ENCODE results near the gene ATAD1. TPM values are rescaled to one million over a fixed set of nuclear protein-coding genes. Genes with fewer than 3 reads are reported as not detected.
"Not testable (repeated sequence)": the region's sequence is repeated elsewhere in the genome, so short reads cannot be mapped to it uniquely, and the experiment has no call there.

The ATAD1 gene
- total RNA-seq, 1 donor: 43.8 TPM

DNA sequence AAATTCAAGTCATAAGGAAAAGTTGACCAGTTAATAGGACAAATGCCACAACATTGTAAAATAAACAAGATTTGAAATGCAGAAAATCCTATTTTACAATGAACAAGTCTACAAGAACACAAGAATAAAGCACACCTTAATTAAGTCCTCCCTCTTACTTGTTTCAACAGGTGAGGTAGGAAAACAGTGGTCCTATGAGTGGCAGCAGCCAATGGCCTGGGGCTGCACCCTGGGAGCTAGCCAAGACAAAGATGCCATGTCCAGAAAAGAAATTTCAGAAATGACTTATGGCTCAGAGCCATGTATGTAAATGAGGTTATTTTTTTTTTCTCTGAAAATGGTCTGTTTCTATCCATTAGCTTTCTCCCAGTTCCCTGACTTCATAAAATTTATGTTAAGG is 31.0 kb upstream of the ATAD1 start:
- no peaks in the 10 kb centered on the region for H3K9me3 ChIP-seq (ENCODE audit: low read depth, low read length)
- no peaks in the 10 kb centered on the region for H3K79me2 ChIP-seq (ENCODE audit: insufficient read depth, low read length)
- no peak overlapping the region for H3K27ac ChIP-seq (ENCODE audit: low read depth, low read length)
- TF ChIP-seq, protein P1, sequence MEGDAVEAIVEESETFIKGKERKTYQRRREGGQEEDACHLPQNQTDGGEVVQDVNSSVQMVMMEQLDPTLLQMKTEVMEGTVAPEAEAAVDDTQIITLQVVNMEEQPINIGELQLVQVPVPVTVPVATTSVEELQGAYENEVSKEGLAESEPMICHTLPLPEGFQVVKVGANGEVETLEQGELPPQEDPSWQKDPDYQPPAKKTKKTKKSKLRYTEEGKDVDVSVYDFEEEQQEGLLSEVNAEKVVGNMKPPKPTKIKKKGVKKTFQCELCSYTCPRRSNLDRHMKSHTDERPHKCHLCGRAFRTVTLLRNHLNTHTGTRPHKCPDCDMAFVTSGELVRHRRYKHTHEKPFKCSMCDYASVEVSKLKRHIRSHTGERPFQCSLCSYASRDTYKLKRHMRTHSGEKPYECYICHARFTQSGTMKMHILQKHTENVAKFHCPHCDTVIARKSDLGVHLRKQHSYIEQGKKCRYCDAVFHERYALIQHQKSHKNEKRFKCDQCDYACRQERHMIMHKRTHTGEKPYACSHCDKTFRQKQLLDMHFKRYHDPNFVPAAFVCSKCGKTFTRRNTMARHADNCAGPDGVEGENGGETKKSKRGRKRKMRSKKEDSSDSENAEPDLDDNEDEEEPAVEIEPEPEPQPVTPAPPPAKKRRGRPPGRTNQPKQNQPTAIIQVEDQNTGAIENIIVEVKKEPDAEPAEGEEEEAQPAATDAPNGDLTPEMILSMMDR (IDR thresholded peaks at IDR 0.05; ENCODE audit: extremely low read depth, low read depth, low read length): no peak
- H4K20me1 ChIP-seq (ENCODE audit: insufficient read depth, low read length): no peaks in the 10 kb centered on the region
- H3K4me3 ChIP-seq (ENCODE audit: insufficient read depth, low read length): no peak overlapping the region
- no peak overlapping the region for H3K4me2 ChIP-seq (ENCODE audit: insufficient read depth, low read length)
- no peaks in the 10 kb centered on the region for H3K27me3 ChIP-seq (ENCODE audit: insufficient read depth, low read length)
- DNase-seq (ENCODE audit: insufficient read length, low spot score, missing footprints): no peak
- no peak overlapping the region for H2AFZ ChIP-seq (ENCODE audit: low read length)
- H3K4me1 ChIP-seq (ENCODE audit: insufficient read depth, low read length): peaks cover 13% of the 10 kb centered on the region
- H3K36me3 ChIP-seq (ENCODE audit: insufficient read depth, low read length): no peaks in the 10 kb centered on the region

DNA sequence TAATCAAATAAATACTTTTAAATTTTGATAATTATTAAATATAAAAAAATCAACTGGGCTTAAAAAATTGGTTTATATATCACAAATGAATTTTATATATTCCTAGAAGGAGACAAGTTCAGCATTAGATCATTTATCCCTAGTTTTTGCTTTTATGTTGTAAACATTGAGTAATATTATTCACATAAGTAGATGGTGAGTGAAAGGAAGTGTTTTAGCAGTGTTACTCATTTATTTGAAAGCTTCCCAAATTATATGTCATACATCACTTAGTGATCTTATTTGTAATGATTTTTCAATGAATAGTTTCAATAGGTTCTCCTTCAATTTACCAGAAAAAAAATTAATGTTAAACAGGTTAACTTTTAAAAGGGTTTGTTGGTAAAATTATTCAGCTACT is 29.5 kb upstream of the ATAD1 start:
- Histone ChIP-seq H3K4me3 (ENCODE audit: insufficient read depth, low read length) (no peak overlapping the region), H4K20me1 (ENCODE audit: insufficient read depth, low read length) (no peaks in the 10 kb centered on the region), H3K4me2 (ENCODE audit: insufficient read depth, low read length) (no peak overlapping the region), H3K36me3 (ENCODE audit: insufficient read depth, low read length) (no peaks in the 10 kb centered on the region), H2AFZ (ENCODE audit: low read length) (no peak overlapping the region), H3K27ac (ENCODE audit: low read depth, low read length) (no peak overlapping the region), H3K27me3 (ENCODE audit: insufficient read depth, low read length) (no peaks in the 10 kb centered on the region), H3K9me3 (ENCODE audit: low read depth, low read length) (no peaks in the 10 kb centered on the region), H3K4me1 (ENCODE audit: insufficient read depth, low read length) (peaks cover 20% of the 10 kb centered on the region), H3K79me2 (ENCODE audit: insufficient read depth, low read length) (no peaks in the 10 kb centered on the region)
- TF ChIP-seq, protein P1 (IDR thresholded peaks at IDR 0.05; ENCODE audit: extremely low read depth, low read depth, low read length): no peak
- DNase-seq (ENCODE audit: insufficient read length, low spot score, missing footprints): no peak

- H3K4me1 ChIP-seq (ENCODE audit: insufficient read depth, low read length): peaks cover 24% of the 10 kb centered on the region
- not testable (repeated sequence) for H3K9me3 ChIP-seq (ENCODE audit: low read depth, low read length); H3K27me3 ChIP-seq (ENCODE audit: insufficient read depth, low read length); H4K20me1 ChIP-seq (ENCODE audit: insufficient read depth, low read length); DNase-seq (ENCODE audit: insufficient read length, low spot score, missing footprints); H3K4me3 ChIP-seq (ENCODE audit: insufficient read depth, low read length); H3K27ac ChIP-seq (ENCODE audit: low read depth, low read length); H3K79me2 ChIP-seq (ENCODE audit: insufficient read depth, low read length); H3K36me3 ChIP-seq (ENCODE audit: insufficient read depth, low read length); H3K4me2 ChIP-seq (ENCODE audit: insufficient read depth, low read length); H2AFZ ChIP-seq (ENCODE audit: low read length)
These were observed 28.7 kb upstream of the ATAD1 start for GRCh38 chr10:87846711-87847110.

DNA sequence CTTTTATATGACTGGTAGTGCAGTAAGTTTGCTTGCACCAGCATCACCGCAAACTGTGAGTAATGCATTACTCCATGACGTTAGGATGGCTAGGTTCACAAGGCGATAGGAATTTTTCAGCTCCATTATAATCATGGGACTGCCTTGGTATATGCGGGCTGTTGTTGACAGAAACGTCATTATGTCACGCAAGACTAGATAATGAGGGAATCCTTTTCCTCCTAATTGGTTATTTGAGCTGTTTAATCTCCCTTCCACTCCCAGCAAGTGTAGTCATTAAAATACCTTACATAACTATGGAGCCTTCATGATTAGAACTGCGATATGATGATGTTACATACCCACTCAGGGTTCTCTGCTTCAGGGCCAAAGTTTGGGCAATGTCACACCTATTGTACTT is 28.0 kb upstream of the ATAD1 start:
- H3K4me2 ChIP-seq (ENCODE audit: insufficient read depth, low read length): no peak overlapping the region
- H3K27me3 ChIP-seq (ENCODE audit: insufficient read depth, low read length): no peaks in the 10 kb centered on the region

More for the DNA sequence above, 28.0 kb upstream of the ATAD1 start:
- no peak overlapping the region for H3K4me3 ChIP-seq (ENCODE audit: insufficient read depth, low read length)
- DNase-seq (ENCODE audit: insufficient read length, low spot score, missing footprints): no peak
- no peak overlapping the region for H2AFZ ChIP-seq (ENCODE audit: low read length)
- H3K9me3 ChIP-seq (ENCODE audit: low read depth, low read length): no peaks in the 10 kb centered on the region
- TF ChIP-seq, protein P1 (IDR thresholded peaks at IDR 0.05; ENCODE audit: extremely low read depth, low read depth, low read length): no peak
- H3K4me1 ChIP-seq (ENCODE audit: insufficient read depth, low read length): peaks cover 24% of the 10 kb centered on the region
- no peak overlapping the region for H3K27ac ChIP-seq (ENCODE audit: low read depth, low read length)
- no peaks in the 10 kb centered on the region for H3K36me3 ChIP-seq (ENCODE audit: insufficient read depth, low read length)
- H4K20me1 ChIP-seq (ENCODE audit: insufficient read depth, low read length): no peaks in the 10 kb centered on the region
- H3K79me2 ChIP-seq (ENCODE audit: insufficient read depth, low read length): no peaks in the 10 kb centered on the region

Data from osteoblast (primary cell).